K562 (cell line): ENCODE results near the gene VTCN1. TPM values are rescaled to one million over a fixed set of nuclear protein-coding genes. Genes with fewer than 3 reads are reported as not detected.

ENCODE experiments used
- ATAC-seq: fragments of 200-7000 bp; cut with Tn5 transposase; 3 replicates; pipeline ENCODE4 v1.9.1; 2020; ENCODE audit warnings: moderate library complexity
- Bru-seq: library from RNA; stranded (reverse); fragments of 400-500 nt; gene quantifications from one replicate; lab custom pipeline; 2021; lab: Mats Ljungman, UMichigan
- BruChase-seq, 2 experiments: library from RNA; stranded (reverse); fragments of 400-500 nt; gene quantifications; one replicate each; lab custom pipeline; 2021; lab: Mats Ljungman, UMichigan
- BruUV-seq: library from RNA; stranded (reverse); fragments of 400-500 nt; replicated peaks from 2 replicates; lab custom pipeline; 2021; lab: Mats Ljungman, UMichigan
- CTCF ChIA-PET: fragments of 300-600 bp; formaldehyde crosslinking; extraction: SDS; loops from one replicate; lab custom pipeline; 2021; ENCODE audit warnings: low intra/inter-chr PET ratio; lab: Yijun Ruan, JAX
- POLR2A ChIA-PET: fragments of 300-600, 350-650 bp; sonication (Branson Sonifier 250); formaldehyde crosslinking; extraction: SDS; loops from one replicate; lab custom pipeline; 2021; ENCODE audit warnings: antibody characterized with exemption, inconsistent platforms; lab: Yijun Ruan, JAX
- DNase-seq, 4 experiments: peaks; one replicate each; pipeline versions ENCODE4 v3.0.0 to v3.0.0-alpha.2; 2011 to 2018; ENCODE audit warnings: low spot score in 3 of 4, mixed read lengths in 3 of 4; ENCODE audit errors: extremely low read depth in 1 of 4
- FAIRE-seq: peaks from 2 replicates; lab custom pipeline; 2011; peaks lifted over from hg19 to GRCh38; lab: Jason Lieb, UNC
- H2AFZ ChIP-seq: 2 replicates; pipeline ENCODE4 v1.6.0; 2011; ENCODE audit warnings: low read depth, low read length, control low read depth, inconsistent platforms
- H3K27ac ChIP-seq: fragments of 200-600 bp; 3 replicates; pipeline ENCODE4 v1.8.0; 2011; ENCODE audit warnings: low read depth, mild to moderate bottlenecking, control low read depth, inconsistent platforms, low read length, moderate library complexity, mixed read lengths; ENCODE audit errors: extremely low read depth
- H3K27me3 ChIP-seq, 2 experiments: fragments of 300-600 bp in 1 of 2; 2 replicates in 1 of 2; 3 replicates in 1 of 2; pipeline versions ENCODE4 v1.6.0 to v1.8.0; 2011; ENCODE audit warnings: inconsistent platforms in 2 of 2, low read length in 2 of 2, mild to moderate bottlenecking in 1 of 2, mixed read lengths in 1 of 2, moderate library complexity in 1 of 2; ENCODE audit not compliant: control insufficient read depth in 2 of 2, insufficient read depth in 2 of 2
- H3K36me3 ChIP-seq: fragments of 300-600 bp; 3 replicates; pipeline ENCODE4 v1.8.0; 2011; ENCODE audit warnings: mild to moderate bottlenecking, low read length, inconsistent platforms; ENCODE audit not compliant: control insufficient read depth, insufficient read depth
- H3K4me1 ChIP-seq, 2 experiments: fragments of 200-600 bp in 1 of 2; replicated peaks in 1 of 2; 2 replicates in 1 of 2; 3 replicates in 1 of 2; pipeline versions ENCODE4 v1.5.1 to v1.8.0; 2011; ENCODE audit warnings: inconsistent platforms in 2 of 2, low read length in 2 of 2, mild to moderate bottlenecking in 1 of 2, mixed read lengths in 1 of 2, moderate library complexity in 1 of 2; ENCODE audit not compliant: control insufficient read depth in 2 of 2, insufficient read depth in 2 of 2
- H3K4me2 ChIP-seq: 2 replicates; pipeline ENCODE4 v1.6.1; 2011; ENCODE audit warnings: low read length, control low read depth, inconsistent platforms, mixed read lengths; ENCODE audit not compliant: insufficient read depth
- H3K4me3 ChIP-seq: fragments of 200-600 bp; sonication (generic), shearing (Covaris generic); 2 replicates; pipeline ENCODE4 v1.5.1; 2016; ENCODE audit warnings: control low read depth, inconsistent platforms
- H3K79me2 ChIP-seq: fragments of 200-600 bp; 3 replicates; pipeline ENCODE4 v1.8.0; 2011; ENCODE audit warnings: low read length, inconsistent platforms; ENCODE audit not compliant: control insufficient read depth, insufficient read depth
- H3K9ac ChIP-seq, 2 experiments: 2 replicates each; pipeline versions ENCODE4 v1.6.0 to v1.6.1; 2011; ENCODE audit warnings: low read depth in 2 of 2, low read length in 2 of 2, control low read depth in 1 of 2, inconsistent platforms in 1 of 2, mild to moderate bottlenecking in 1 of 2, mixed read lengths in 1 of 2; ENCODE audit not compliant: insufficient read depth in 1 of 2
- H3K9me1 ChIP-seq: one replicate; pipeline ENCODE4 v1.6.0; 2011; ENCODE audit warnings: inconsistent platforms, mild to moderate bottlenecking, low read length, moderate library complexity; ENCODE audit not compliant: control insufficient read depth, insufficient read depth
- H3K9me3 ChIP-seq: replicated peaks from 2 replicates; pipeline ENCODE4 v1.5.1; 2011; ENCODE audit warnings: low read depth, low read length, inconsistent platforms; ENCODE audit not compliant: control insufficient read depth, insufficient read depth
- H4K20me1 ChIP-seq: replicated peaks from 2 replicates; pipeline ENCODE4 v1.6.1; 2011; ENCODE audit warnings: low read length, inconsistent platforms, mixed read lengths; ENCODE audit not compliant: control insufficient read depth, insufficient read depth
- CHD1 ChIP-seq: fragments of 200-600 bp; sonication (generic); IDR thresholded peaks from one replicate; pipeline ENCODE4 v1.6.1; 2012; ENCODE audit warnings: mild to moderate bottlenecking, moderate library complexity, low read length, inconsistent platforms
- E2F5 ChIP-seq: sonication (generic); formaldehyde crosslinking; IDR thresholded peaks from 2 replicates; pipeline ENCODE4 v1.8.0; 2022; ENCODE audit warnings: mild to moderate bottlenecking, missing genetic modification reagents
- ERF ChIP-seq: fragments of 450-650 bp; formaldehyde crosslinking; IDR thresholded peaks from 2 replicates; pipeline ENCODE4 v1.4.0; 2020; ENCODE audit warnings: mild to moderate bottlenecking, mixed read lengths
- ETV1 ChIP-seq: fragments of 450-650 bp; conservative IDR thresholded peaks from 2 replicates; pipeline ENCODE4 v1.6.1; 2016; ENCODE audit warnings: missing genetic modification characterization, control low read depth, low read depth, missing compliant biosample characterization
- NFATC3 ChIP-seq: fragments of 450-650 bp; IDR thresholded peaks from 2 replicates; pipeline ENCODE4 v1.6.1; 2017; ENCODE audit warnings: mild to moderate bottlenecking
- NFIX ChIP-seq: fragments of 250-450 bp; sonication (Bioruptor Pico); IDR thresholded peaks from 2 replicates; pipeline ENCODE4 v1.4.0; 2020; ENCODE audit warnings: low read depth, mild to moderate bottlenecking, moderate library complexity
- SRSF3 ChIP-seq: fragments of 200-400 bp; formaldehyde crosslinking; IDR thresholded peaks from 2 replicates; pipeline ENCODE4 v1.6.1; 2016; ENCODE audit warnings: mild to moderate bottlenecking, low read length, moderate library complexity; ENCODE audit not compliant: insufficient read depth
- ZNF785 ChIP-seq: fragments of 250-450 bp; sonication (Bioruptor Pico); IDR thresholded peaks from 2 replicates; pipeline ENCODE4 v1.4.0; 2020; ENCODE audit warnings: mild to moderate bottlenecking
- WGBS: fragments of 100-300 bp; shearing (Covaris generic); methylation state at CpG from one replicate; pipeline ENCODE4 v1.1.6; 2016; ENCODE audit warnings: low coverage, mixed read lengths; ENCODE audit not compliant: insufficient coverage; ENCODE audit errors: missing lambda C conversion rate; 5-methylcytosine and 5-hydroxymethylcytosine counted together
- in situ Hi-C: fragments of 300-500 bp; cut with MboI; formaldehyde crosslinking; loops from 4 replicates; pipeline ENCODE4 v1.15.0; 2018; ENCODE audit warnings: inconsistent platforms, mixed read lengths
- intact Hi-C: fragments of 100-400 bp; cut with micrococcal nuclease; formaldehyde crosslinking; loops from 2 replicates; pipeline ENCODE4 v1.14.2; 2022
- long read RNA-seq, 3 experiments: library from polyadenylated mRNA in 2 of 3; library from RNA in 1 of 3; unstranded in 2 of 3; stranded (forward) in 1 of 3; transcript quantifications; one replicate each; pipeline ENCODE4 v2.0.0, GENCODE V29; 2019 to 2022
- polyA minus RNA-seq, 3 experiments: library from RNA; depleted of rRNA, polyadenylated mRNA; stranded (reverse); fragments of >200 nt; gene quantifications; 2 replicates each; pipeline ENCODE4 v1.2.3, GENCODE V29; 2011
- polyA plus RNA-seq, 8 experiments: library from polyadenylated mRNA; depleted of rRNA in 4 of 8; stranded (reverse) in 5 of 8; unstranded in 3 of 8; fragments of >200 nt; fragmentation: Nextera tagmentation in 2 of 8; fragmentation: Illumina TruSeq in 1 of 8; extraction: Ambion mirVana in 2 of 8; extraction: Trizol in 1 of 8; gene quantifications; 2 replicates each; pipeline versions ENCODE4 v1.2.1 to v1.2.3, GENCODE V29; 2011 to 2014; ENCODE audit warnings: inconsistent platforms in 1 of 8, missing spikeins in 1 of 8
- total RNA-seq, 7 experiments: library from RNA; depleted of rRNA in 6 of 7; stranded (reverse); fragments of >200 nt in 6 of 7; fragmentation: Illumina TruSeq in 2 of 7; extraction: Trizol in 2 of 7; gene quantifications; 2 replicates each; pipeline versions ENCODE4 v1.2.1 to v1.2.3, GENCODE V29; 2011 to 2021; ENCODE audit warnings: low replicate concordance in 1 of 7
- TF ChIP-seq, protein P1 (sequence below): conservative IDR thresholded peaks from 2 replicates; pipeline ENCODE4 v1.6.1; 2011; ENCODE audit warnings: low read depth, mild to moderate bottlenecking, low read length; ENCODE audit not compliant: control insufficient read depth
- TF ChIP-seq, protein P2 (sequence below): fragments of 250-450 bp; sonication (Bioruptor Pico); IDR thresholded peaks from 2 replicates; pipeline ENCODE4 v1.9.0; 2021; ENCODE audit warnings: mild to moderate bottlenecking, inconsistent platforms

VTCN1 gene, protein sequence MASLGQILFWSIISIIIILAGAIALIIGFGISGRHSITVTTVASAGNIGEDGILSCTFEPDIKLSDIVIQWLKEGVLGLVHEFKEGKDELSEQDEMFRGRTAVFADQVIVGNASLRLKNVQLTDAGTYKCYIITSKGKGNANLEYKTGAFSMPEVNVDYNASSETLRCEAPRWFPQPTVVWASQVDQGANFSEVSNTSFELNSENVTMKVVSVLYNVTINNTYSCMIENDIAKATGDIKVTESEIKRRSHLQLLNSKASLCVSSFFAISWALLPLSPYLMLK
- not detected in 2 replicates for total RNA-seq (2011; cell fraction: chromatin; rRNA removed; ENCODE audit: low replicate concordance)
- total RNA-seq (2011; cell fraction: nucleolus; rRNA removed): not detected in 2 replicates
- total RNA-seq (2011; cell fraction: nucleoplasm; rRNA removed): not detected in 2 replicates
- total RNA-seq (2014; rRNA removed) (not detected in 2 replicates), total RNA-seq (2014; rRNA removed; fragmentation: Illumina TruSeq; extraction: Trizol) (not detected in 2 replicates), total RNA-seq (2015; rRNA removed; fragmentation: Illumina TruSeq; extraction: Trizol) (not detected in 2 replicates), total RNA-seq (2021) (not detected in 2 replicates), polyA plus RNA-seq (2011; rRNA removed) (not detected in 2 replicates), polyA plus RNA-seq (2014; fragmentation: Illumina TruSeq; extraction: Trizol) (not detected in 2 replicates), polyA plus RNA-seq (2014; fragmentation: Nextera tagmentation; extraction: Ambion mirVana) (not detected), polyA plus RNA-seq (2014; rRNA removed) (not detected in 2 replicates), polyA minus RNA-seq (2011; rRNA and poly(A)+ RNA removed) (not detected in 2 replicates), Bru-seq, nascent RNA (percentile 5 among the genes with signal in this experiment), BruChase-seq, experiment 1, labeled RNA remaining after a 2-hour chase (percentile 2 among the genes with signal in this experiment), BruChase-seq, experiment 2, labeled RNA remaining after a 6-hour chase (percentile 1 among the genes with signal in this experiment)
- polyA plus RNA-seq (2011; cell fraction: cytosol; rRNA removed): not detected in 2 replicates
- polyA plus RNA-seq (2011; cell fraction: nucleus; rRNA removed): not detected in 2 replicates
- polyA plus RNA-seq (2012): not detected in 2 replicates
- not detected in 2 replicates for polyA minus RNA-seq (2011; cell fraction: cytosol; rRNA and poly(A)+ RNA removed)
- polyA minus RNA-seq (2011; cell fraction: nucleus; rRNA and poly(A)+ RNA removed): not detected in 2 replicates
- long read RNA-seq, experiment 1: 0 reads
- long read RNA-seq, experiment 2: 0 reads
- long read RNA-seq, experiment 3: 0 reads

DNA sequence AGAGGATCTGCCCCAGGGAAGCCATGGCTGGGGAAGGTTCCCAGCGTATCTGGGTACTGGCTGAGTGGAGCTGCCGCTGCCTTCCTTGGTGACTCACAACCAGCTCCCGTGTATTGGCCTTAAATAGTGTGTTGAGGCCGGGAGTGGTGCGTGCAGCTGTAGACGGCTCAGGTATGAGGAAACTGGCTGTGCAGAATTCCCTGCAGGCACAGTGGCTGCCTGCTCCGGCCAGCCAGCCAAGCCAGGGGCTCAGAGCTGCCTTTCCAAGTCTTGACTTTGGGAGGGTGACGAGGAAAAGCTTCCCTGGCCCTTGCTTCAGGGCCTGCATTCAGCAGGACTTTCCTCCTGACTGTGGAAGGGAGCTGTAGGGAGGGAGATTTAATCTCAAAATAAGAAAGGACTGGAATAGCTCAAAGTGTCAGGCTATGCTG, at the start of gene VTCN1:
Gene VTCN1 (minus strand): TSS at position 97 of the 431 bp plus-strand sequence. CDS start 72 bp downstream, at position 25.
- DNase-seq (no peak), ATAC-seq (no peak), FAIRE-seq (no peak)
- ChIA-PET CTCF (no interaction called here), POLR2A (interaction anchor here (1.0 kb wide), 1 partner anchor 27 kb away, joined by 3 read pairs; no protein-coding TSS in a partner anchor)
- H3K9me3 ChIP-seq: no peaks in the 10 kb centered on the region
- H4K20me1 ChIP-seq: no peaks in the 10 kb centered on the region
- BruUV-seq: no TSS peak
- peaks cover 12 to 52% of the 10 kb centered on the region in 2 experiments for H3K27me3 ChIP-seq
- TF ChIP-seq, protein P1, sequence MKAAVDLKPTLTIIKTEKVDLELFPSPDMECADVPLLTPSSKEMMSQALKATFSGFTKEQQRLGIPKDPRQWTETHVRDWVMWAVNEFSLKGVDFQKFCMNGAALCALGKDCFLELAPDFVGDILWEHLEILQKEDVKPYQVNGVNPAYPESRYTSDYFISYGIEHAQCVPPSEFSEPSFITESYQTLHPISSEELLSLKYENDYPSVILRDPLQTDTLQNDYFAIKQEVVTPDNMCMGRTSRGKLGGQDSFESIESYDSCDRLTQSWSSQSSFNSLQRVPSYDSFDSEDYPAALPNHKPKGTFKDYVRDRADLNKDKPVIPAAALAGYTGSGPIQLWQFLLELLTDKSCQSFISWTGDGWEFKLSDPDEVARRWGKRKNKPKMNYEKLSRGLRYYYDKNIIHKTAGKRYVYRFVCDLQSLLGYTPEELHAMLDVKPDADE: no peak
- TF ChIP-seq NFATC3: no peak
- no peak for TF ChIP-seq SRSF3
- TF ChIP-seq ERF (CRISPR knock-in tag): no peak
- no peak for TF ChIP-seq ZNF785 (CRISPR knock-in tag)
- TF ChIP-seq, protein P2, sequence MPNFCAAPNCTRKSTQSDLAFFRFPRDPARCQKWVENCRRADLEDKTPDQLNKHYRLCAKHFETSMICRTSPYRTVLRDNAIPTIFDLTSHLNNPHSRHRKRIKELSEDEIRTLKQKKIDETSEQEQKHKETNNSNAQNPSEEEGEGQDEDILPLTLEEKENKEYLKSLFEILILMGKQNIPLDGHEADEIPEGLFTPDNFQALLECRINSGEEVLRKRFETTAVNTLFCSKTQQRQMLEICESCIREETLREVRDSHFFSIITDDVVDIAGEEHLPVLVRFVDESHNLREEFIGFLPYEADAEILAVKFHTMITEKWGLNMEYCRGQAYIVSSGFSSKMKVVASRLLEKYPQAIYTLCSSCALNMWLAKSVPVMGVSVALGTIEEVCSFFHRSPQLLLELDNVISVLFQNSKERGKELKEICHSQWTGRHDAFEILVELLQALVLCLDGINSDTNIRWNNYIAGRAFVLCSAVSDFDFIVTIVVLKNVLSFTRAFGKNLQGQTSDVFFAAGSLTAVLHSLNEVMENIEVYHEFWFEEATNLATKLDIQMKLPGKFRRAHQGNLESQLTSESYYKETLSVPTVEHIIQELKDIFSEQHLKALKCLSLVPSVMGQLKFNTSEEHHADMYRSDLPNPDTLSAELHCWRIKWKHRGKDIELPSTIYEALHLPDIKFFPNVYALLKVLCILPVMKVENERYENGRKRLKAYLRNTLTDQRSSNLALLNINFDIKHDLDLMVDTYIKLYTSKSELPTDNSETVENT (CRISPR knock-in tag): no peak
- no peak for TF ChIP-seq CHD1
- no peak for TF ChIP-seq NFIX (CRISPR knock-in tag)
- TF ChIP-seq E2F5 (CRISPR knock-in tag): no peak
- no peak for TF ChIP-seq ETV1
- H3K4me1 ChIP-seq: no peaks in the 10 kb centered on the region
- H3K9me1 ChIP-seq: no peaks in the 10 kb centered on the region
- no peak within 1 kb of the TSS for H3K9ac ChIP-seq
- WGBS: under 1% methylated on average over 8 of the region's 8 CpGs
- H3K4me2 ChIP-seq: no peak within 1 kb of the TSS
- no peak within 1 kb of the TSS for H2AFZ ChIP-seq
- H3K36me3 ChIP-seq: no peaks in the 10 kb centered on the region
- in situ Hi-C loops: no loop called here
- no peak within 1 kb of the TSS for H3K4me3 ChIP-seq
- intact Hi-C loops: no loop called here
- no peak within 1 kb of the TSS for H3K27ac ChIP-seq
- no peaks in the 10 kb centered on the region for H3K79me2 ChIP-seq
